Fibroblast of gingiva (primary cell): ENCODE data around the gene RIIAD1.
"Not testable (repeated sequence)": the region's sequence is repeated elsewhere in the genome, so short reads cannot be mapped to it uniquely, and the experiment has no call there.

Source experiments
- DNase-seq: peaks from one replicate; pipeline ENCODE4 v3.0.0-alpha.2; 2011; ENCODE audit warnings: low read depth

RIIAD1 gene

GRCh38 chr1:151737026-151737425, 15.7 kb downstream of the RIIAD1 start:
- DNase-seq, result no peak

GRCh38 chr1:151737479-151737878, 16.2 kb downstream of the RIIAD1 start:
- no peak for DNase-seq

- DNase-seq, result no peak
Measured at GRCh38 chr1:151739590-151740355, 18.5 kb downstream of the RIIAD1 start.

- DNase-seq, result no peak
Measured at GRCh38 chr1:151741516-151741915, 20.2 kb downstream of the RIIAD1 start.

- DNase-seq, result no peak
Measured at GRCh38 chr1:151756291-151756690, 35.0 kb downstream of the RIIAD1 start.

- no peak for DNase-seq
Measured at GRCh38 chr1:151759241-151759640, 37.9 kb downstream of the RIIAD1 start.

- DNase-seq, result no peak
Measured at GRCh38 chr1:151760597-151761385, 39.5 kb downstream of the RIIAD1 start.

GRCh38 chr1:151762941-151763921, 41.9 kb downstream of the RIIAD1 start, which contains the start of gene MRPL9:
TSS of gene MRPL9 (minus strand) at chr1:151763496. CDS start at chr1:151763479, 17 bp downstream.
- peak; percentile 76 for DNase-seq

GRCh38 chr1:151763990-151764389, 42.7 kb downstream of the RIIAD1 start:
- no peak for DNase-seq

- not testable (repeated sequence) for DNase-seq
Measured at GRCh38 chr1:151768351-151769066, 47.2 kb downstream of the RIIAD1 start.

- not testable (repeated sequence) for DNase-seq
Measured at GRCh38 chr1:151769270-151769669, 47.9 kb downstream of the RIIAD1 start.

- no peak for DNase-seq
Measured at GRCh38 chr1:151773702-151774101, 52.4 kb downstream of the RIIAD1 start.

- DNase-seq, result no peak
Measured at GRCh38 chr1:151774256-151774922, 53.1 kb downstream of the RIIAD1 start.

GRCh38 chr1:151775894-151776664, 54.8 kb downstream of the RIIAD1 start:
- DNase-seq, result no peak

GRCh38 chr1:151776665-151777062, 55.3 kb downstream of the RIIAD1 start:
- DNase-seq, result no peak

- DNase-seq, result no peak
Measured at GRCh38 chr1:151777317-151777716, 56.0 kb downstream of the RIIAD1 start.
